AG09309 (cell line): ENCODE results near the gene FAM24B.
"Not testable (repeated sequence)": the region's sequence is repeated elsewhere in the genome, so short reads cannot be mapped to it uniquely, and the experiment has no call there.

Experiments used
- DNase-seq: peaks from one replicate; pipeline ENCODE4 v3.0.0-alpha.2; 2010; ENCODE audit warnings: low read depth
- H3K4me3 ChIP-seq: 2 replicates; pipeline ENCODE4 v1.5.1; 2011; ENCODE audit warnings: mild to moderate bottlenecking, low read depth, low read length, moderate library complexity; ENCODE audit not compliant: control insufficient read depth
- TF ChIP-seq, protein P1 (sequence below): IDR thresholded peaks from 2 replicates; pipeline ENCODE4 v1.5.1; 2011; ENCODE audit warnings: mild to moderate bottlenecking, low read depth, low read length, inconsistent platforms; ENCODE audit not compliant: insufficient read depth, control insufficient read depth; ENCODE audit errors: missing control alignments

Gene FAM24B, protein sequence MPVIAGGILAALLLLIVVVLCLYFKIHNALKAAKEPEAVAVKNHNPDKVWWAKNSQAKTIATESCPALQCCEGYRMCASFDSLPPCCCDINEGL

DNA sequence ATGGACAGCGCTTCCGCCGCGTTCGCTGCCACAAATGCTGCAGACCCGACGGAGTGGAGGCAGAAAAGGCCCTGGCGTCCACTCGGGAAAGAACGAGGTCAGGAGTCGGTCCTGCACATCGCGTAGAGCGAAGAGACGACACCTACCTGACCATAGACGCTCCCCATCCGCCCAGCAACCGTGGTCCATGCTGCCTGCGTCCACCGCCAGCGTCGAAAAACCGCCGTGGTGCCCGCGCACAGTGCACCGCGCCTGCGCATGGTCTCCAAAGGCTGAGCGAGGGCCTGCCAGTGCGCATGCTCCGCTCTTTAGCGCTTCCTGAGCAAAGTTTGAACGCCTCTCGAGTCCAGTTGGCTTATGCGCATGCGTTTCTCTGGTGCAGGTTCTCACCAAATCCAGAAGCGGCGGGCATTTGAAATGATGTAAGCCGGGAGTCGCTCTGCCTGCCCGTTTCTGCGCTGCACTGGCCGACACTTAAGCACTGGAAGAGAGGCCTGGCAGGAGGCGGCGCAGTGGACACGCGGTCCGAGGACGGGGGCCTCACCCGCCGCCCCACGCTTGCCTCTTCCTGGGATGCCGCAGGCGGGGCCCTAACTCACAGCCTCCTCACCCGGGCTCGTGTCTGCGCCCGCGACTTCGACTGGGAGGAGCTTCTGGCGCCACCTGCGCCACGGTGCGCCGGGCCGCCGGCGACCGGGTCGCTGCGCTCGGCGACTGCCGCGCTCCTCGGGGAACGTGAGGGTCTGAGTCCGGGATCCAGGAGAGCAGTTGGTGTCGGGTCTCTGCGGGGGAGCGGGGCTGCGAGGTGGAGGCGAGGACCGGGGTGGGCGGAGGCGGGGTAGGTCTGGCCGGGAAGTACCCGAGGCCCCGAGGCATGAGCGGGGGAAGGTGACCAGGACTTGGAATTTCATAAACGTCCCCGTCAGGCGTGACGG lies at the start of gene FAM24B:
FAM24B (minus strand) TSS at position 243 of the 935 bp plus-strand sequence. CDS start 29,066 bp downstream, outside the sequence.
- TF ChIP-seq, protein P1, sequence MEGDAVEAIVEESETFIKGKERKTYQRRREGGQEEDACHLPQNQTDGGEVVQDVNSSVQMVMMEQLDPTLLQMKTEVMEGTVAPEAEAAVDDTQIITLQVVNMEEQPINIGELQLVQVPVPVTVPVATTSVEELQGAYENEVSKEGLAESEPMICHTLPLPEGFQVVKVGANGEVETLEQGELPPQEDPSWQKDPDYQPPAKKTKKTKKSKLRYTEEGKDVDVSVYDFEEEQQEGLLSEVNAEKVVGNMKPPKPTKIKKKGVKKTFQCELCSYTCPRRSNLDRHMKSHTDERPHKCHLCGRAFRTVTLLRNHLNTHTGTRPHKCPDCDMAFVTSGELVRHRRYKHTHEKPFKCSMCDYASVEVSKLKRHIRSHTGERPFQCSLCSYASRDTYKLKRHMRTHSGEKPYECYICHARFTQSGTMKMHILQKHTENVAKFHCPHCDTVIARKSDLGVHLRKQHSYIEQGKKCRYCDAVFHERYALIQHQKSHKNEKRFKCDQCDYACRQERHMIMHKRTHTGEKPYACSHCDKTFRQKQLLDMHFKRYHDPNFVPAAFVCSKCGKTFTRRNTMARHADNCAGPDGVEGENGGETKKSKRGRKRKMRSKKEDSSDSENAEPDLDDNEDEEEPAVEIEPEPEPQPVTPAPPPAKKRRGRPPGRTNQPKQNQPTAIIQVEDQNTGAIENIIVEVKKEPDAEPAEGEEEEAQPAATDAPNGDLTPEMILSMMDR, result no peak
- peak within 1 kb of the TSS; percentile 54 for H3K4me3 ChIP-seq
- DNase-seq, result peak; percentile 81

DNA sequence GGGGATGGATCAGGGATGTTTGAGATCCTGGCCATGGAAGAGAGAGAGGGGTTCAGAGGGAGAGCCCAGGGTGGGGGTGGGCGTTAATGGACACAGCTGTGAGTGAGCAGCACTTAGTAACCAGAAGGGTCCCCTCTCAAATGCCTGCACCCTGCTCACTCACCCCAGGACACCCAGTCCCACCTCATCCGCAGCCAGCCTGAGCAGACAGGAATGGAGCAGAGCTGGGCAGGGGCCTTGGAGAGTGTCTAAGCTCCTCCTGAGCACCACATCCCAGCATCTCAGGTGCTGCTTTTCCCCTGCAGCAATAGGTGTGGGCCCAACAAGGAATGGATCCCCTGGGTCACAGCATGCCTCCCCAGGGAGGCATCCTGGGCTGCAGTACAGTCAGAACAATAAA lies 36.3 kb upstream of the FAM24B start:
- no peak for DNase-seq
- TF ChIP-seq, protein P1, result no peak

DNA sequence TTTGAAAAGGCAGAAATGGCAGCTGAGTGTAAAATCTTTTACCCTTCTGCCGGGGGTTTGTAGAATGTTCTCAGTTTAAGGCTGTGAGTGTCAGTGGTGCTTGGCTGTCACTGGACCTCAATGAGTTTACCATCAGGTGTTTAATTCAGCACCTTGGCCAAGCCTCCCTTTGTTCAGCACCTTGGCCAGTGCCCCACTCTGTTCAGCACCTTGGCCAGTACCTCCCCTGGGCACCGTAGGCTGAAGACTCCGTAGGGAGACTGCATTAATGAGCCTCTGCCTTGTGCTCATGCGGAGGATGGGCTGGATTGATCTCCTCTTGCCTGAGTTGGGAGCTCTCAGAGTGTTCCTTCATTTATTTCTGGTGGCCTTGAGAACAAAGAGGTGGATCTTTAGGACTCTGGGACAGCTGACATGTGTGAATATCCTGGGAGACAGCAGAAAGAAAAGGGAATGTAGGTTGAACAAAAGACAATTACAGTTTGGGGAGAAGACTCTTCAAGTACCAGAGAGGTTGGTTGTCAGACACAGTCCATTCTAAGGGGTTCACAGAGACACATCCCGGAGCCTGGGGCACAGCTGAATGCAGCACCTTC lies 32.6 kb upstream of the FAM24B start:
- DNase-seq, result no peak
- H3K4me3 ChIP-seq, result no peak overlapping the region
- TF ChIP-seq, protein P1, result no peak

More for the DNA sequence above, 36.3 kb upstream of the FAM24B start:
- no peak overlapping the region for H3K4me3 ChIP-seq

DNA sequence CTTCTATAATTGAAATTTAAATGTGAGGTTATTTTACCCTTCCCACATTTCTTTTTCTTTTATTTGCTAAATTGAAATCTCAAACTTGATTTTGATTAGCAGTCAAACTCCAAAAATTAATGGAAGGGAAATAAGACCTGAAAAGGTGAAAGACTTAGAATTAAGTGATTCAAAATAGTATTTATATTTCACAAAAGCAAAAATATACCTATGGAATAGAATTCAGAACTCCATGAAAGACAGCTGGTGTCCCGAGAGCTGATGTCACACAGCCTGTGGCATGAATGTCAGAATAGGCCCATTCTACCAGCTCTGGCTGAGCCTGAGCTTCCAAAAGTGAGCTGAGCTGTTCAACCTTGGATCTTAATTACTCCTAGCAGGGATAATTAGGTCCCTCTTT lies 30.9 kb upstream of the FAM24B start, which contains the start of gene FAM24A:
FAM24A (plus strand) TSS at position 301 of the 400 bp plus-strand sequence. CDS start 1,025 bp downstream, outside the sequence.
- no peak within 1 kb of the TSS for H3K4me3 ChIP-seq
- DNase-seq, result no peak
- TF ChIP-seq, protein P1, result no peak

DNA sequence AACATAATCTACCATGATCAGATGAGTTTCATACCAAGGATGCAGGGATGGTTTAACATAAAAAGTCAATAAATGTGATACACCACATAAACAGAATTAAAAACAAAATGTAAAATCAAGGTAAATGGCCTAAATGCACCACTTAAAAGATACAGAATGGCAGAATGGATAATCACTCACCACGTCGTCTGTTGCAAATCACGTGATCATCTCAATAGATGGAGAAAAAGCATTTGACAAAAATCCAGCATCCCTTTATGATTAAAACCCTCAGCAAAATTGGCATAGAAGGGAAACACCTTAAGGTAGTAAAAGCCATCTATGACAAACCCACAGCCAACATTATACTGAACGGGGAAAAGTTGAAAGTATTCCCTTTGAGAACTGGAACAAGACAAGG lies 24.5 kb upstream of the FAM24B start:
- DNase-seq, H3K4me3 ChIP-seq: not testable (repeated sequence)

DNA sequence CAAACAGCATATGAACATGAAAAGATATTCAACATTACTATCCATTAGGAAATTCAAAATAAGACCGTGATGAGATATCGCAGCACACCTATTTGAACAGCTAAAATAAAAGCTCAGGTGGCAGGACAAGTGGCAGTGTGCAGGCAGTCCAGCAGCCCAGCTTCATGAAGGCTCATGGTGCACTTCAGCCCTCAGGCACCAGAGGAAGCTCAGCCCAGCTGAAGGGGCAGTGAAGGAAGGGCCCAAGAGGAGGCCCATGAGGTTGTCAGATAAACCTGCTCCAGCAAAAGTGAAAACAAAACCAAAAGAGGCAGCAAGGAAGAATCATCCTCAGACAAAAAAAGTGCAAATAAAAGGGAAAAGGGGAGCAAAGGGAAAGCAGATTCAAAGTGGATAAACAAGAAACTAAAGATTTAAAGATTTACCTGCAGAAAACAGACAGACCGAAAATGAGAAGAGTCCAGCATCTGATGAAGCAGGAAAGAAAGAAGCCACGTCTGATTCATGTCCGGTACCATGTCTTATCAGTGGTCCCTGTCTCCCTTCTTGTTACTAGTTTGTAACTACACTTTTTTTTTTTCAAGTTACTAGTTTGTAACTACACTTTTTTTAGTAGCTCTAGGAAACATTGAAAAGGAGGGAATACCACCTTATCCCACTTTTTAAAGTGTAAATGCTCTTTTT lies 15.0 kb upstream of the FAM24B start:
- DNase-seq, result no peak
- H3K4me3 ChIP-seq, result no peak overlapping the region
- TF ChIP-seq, protein P1, result no peak

DNA sequence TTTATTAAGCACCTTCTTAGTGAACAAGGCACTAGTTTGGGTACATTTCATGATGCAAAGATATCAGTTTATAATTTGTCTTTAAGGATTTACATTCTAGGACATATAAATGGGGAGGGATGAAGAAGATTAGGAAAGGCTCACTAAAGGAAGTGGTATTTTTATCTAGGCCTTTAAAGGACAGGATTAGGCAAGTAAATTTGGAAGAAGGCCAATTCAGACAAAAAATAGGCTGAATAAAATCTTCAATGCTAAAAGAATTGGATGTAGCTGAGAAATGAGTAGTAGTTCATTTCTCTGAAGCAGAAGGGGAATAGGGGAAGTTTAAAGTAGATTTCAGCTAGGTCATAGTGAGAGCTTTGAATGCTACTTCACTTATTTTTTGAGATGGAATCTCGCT lies 4.8 kb upstream of the FAM24B start:
- TF ChIP-seq, protein P1, result no peak
- no peak for DNase-seq
- no peak overlapping the region for H3K4me3 ChIP-seq
